ENCODE data around the gene DAZAP2.
"Not testable (repeated sequence)": the region's sequence is repeated elsewhere in the genome, so short reads cannot be mapped to it uniquely, and the experiment has no call there.

The DAZAP2 gene

DNA sequence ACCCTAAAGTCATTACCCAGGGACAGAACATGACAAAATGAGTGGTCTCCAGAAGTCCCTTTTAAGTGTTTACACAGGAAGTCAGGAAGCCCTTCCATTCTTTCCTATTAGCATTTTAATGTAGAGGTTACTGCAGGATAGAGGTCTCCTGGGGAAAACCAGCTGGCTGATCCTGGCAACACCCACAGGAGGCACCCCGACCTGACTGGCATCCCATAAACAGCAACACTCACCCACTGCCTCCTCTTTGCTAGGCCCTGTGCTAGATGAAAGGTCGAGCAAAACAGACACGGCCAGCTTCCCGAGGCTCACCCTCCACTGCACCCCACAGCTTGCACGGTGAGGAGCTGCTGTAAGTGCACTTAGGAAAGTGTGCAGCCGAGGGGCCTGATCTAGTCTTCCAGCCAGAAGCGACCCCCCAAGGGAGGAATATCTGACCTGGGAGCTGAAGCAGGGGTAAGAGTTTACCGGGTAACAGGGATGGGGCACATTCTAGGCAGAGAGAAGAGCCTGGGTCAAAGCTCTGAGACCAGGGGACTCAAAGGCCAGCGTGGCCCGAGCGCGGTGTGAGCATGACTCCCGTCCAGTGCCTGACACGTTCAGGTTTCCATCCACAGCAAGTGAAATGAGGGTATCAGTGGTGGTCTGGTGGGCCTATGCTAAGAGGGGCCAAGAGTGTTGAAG is 9.0 kb downstream of the DAZAP2 start:
- DNase-seq, result no peak

DNA sequence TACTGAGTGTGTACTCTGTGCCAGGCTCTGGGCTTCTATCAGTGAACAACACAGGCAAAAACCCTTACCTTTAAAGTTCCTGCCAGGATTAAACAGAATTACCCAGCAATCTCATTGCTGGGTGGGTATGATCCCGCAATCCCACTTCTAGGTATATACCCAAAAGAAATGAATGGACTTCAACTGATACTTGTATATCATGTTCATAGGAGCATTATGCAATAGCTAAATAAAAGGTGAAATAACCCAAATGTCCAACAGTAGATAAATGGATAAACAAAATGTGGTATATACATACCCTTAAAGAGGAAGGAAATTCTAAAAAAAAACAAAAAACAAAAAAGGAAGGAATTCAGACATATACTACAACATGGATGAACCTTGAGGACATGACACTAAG is 14.7 kb downstream of the DAZAP2 start:
- DNase-seq, result no peak

DNA sequence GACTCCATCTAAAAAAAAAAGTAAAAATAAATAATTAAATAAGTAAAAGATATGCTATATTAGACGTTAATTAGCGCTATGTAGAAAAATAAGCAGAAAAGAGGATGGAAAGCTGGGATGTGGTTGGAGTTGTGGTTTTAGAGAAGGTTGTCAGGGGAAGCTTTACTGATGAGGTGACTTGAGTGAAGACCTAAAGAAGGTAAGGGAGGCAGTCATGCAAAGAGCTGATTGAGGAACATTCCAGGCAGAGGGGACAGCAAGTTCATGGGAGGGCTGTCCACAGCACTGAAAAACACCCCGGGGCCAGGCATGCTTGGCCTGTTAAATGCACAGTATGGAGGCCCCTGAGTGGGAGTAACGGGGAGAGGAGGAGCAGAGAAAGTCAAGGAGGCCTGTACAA is 15.9 kb downstream of the DAZAP2 start:
- no peak for DNase-seq

- DNase-seq, result not testable (repeated sequence)
Measured at GRCh38 chr12:51259600-51259999, 21.0 kb downstream of the DAZAP2 start.

DNA sequence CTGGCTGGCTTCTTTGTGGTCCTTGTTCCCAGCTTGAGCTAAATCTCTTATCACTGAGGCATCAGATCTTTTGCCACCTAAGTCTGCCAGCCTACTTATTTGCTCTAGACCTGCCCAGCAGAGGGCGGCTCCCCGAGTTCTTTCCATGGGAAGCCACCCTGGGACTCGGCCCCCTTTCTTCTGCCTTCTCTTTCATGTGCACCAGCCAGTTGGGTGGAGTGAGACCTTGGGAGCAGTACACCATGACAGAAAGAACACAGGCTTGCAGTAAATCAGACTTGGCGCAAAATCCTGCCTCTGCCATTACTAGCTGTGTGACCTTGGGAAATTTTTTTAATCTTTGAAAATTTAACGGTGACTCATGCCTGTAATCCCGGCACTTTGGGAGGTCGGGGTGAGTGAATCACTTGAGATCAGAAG is 24.1 kb downstream of the DAZAP2 start:
- no peak for DNase-seq

DNA sequence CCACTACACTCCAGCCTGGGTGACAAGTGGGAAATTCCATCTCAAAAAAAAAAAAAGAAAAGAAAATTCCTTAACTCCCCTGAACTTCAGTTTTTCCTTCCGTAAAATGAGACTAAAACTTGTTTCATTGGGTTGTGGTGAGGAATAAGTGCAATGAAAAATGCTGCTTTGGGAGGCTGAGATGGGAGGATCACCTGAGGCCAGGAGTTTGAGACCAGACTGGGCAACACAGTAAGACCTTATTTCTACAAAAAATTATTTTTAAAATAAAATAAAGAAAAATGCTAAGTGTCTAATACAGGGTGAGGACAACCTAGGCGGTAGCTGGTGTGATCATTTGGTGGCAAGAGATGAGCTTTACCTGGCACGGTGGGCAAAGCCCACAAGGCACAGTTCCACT is 24.7 kb downstream of the DAZAP2 start:
- DNase-seq, result no peak

DNA sequence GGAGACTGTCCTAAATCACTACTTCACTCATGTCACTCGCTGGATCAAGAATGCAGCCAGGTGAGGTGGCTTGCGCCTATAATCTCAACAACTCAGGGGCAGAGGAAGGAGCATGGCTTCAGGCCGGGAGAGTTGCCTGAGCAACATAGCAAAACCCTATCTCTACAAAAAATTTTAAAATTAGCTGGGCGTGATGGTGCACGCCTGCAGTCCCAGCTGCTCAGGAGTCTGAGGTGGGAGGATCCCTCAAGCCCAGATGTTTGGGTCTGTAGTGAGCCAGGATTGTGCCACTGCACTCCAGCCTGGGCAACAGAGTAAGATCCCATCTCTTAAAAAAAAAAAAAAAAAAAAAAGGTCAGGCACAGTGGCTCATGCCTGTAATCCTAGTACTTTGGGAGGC is 25.7 kb downstream of the DAZAP2 start:
- DNase-seq, result no peak

GRCh38 chr12:51265024-51265423 is 26.4 kb downstream of the DAZAP2 start:
- no peak for DNase-seq

- no peak for DNase-seq
Measured at GRCh38 chr12:51269174-51270066, 30.8 kb downstream of the DAZAP2 start.

DNA sequence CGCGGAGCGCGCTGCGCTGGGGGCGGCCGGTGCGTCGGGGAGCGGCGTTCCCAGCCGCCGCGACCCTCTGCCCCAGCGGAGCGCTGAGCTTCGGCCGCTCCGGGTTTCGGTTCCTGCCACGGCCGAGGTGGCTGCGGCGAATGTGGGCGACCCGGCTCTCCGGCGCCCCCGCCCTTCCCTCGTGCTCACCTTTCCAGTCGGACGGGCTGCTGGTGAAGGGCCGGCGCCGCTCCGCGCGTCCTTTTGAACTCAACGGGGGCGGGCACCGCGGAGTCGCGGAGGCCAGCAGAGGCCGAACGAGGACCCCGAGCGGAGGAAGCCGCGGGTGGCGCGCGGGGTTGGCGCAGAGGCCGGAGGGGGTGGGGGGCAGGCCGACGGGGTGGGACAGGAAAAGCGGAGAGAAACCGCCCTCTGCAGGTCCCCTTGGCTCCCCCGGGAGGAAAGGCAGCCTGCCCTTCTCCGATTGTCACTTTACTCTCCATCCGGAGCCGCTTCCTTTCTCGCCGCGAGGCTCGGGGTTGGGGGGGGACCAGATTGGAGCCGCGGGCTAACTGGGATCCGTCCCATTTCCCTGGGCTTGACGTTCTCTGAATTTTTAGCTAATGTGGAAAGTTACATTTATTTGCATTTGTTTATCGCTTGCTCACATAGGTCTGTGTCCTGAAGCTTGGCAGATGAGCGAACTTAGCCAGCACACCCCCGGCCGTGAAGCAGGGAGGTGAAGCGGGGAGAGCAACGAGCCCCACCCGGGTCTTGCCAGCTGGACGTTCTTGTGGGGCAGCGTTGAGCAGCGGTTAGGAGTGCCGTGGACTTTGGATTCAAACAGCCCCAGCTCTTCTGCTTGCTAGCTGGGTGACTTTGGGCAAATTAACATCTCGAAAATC is 31.7 kb downstream of the DAZAP2 start, which contains the start of gene SMAGP:
TSS of gene SMAGP (minus strand) at position 349 of the 884 bp plus-strand sequence. CDS start 1,137 bp downstream, outside the sequence.
- no peak for DNase-seq

DNA sequence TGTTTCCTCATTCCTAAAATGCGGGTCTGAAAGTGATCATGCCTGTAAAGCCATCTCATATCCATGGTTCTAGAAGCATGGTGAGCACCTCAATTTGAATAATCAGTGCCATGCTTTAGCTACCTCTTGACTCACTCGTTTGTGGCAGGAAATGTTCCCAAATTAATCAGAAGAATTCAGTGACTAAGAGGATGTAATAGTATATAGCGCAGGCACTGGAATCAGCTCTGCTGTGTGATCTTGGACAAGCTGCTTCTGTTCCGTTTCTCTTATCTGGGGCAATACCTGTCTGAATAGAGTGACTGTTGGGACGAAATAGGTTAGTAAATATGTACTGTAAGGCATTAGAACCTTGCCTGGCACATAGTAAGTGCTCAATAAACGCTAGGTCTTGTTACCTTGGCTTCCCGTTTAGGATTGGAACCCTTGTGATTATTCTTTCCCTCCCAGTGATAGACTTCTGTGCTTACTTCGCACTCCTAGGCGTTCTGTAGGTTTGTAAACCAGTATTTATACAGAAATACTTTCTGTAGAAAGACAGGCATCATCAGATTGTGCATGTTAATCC is 32.4 kb downstream of the DAZAP2 start:
- DNase-seq, result no peak

DNA sequence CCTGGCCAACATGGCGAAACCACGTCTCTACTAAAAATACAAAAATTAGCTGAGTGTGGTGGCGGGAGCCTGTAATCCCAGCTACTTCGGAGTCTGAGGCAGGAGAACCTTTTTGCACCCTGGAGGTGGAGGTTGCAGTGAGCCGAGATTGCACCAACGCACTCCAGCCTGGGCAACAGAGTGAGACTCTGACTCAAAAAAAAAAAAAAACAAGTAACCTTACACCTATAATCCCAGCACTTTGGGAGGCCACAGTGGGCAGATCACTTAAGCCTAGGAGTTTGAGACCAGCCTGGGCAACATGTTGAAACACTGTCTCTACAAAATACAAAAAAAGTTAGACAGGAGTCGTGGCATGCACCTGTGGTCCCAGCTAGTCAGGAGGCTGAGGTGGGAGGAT is 34.2 kb downstream of the DAZAP2 start:
- DNase-seq, result not testable (repeated sequence)

DNA sequence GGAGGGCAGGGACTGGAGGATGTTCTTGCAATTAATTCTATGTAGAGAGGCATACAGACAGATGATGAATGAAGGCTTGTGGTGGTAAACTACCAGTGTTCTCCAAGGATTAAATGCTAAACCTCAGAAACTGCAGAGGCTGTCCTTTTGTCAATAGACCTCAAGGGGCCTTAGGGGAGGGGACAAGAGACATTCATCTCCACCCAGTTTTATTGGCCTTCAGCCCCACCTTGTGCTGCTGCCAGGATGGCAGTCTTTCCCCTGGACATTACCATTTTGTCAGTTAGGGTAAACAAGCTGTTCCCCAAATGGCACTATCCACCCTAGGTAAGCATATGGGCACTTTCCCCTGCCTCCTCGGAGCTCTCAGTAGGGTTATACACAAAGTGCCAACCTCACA is 36.5 kb downstream of the DAZAP2 start:
- no peak for DNase-seq

DNA sequence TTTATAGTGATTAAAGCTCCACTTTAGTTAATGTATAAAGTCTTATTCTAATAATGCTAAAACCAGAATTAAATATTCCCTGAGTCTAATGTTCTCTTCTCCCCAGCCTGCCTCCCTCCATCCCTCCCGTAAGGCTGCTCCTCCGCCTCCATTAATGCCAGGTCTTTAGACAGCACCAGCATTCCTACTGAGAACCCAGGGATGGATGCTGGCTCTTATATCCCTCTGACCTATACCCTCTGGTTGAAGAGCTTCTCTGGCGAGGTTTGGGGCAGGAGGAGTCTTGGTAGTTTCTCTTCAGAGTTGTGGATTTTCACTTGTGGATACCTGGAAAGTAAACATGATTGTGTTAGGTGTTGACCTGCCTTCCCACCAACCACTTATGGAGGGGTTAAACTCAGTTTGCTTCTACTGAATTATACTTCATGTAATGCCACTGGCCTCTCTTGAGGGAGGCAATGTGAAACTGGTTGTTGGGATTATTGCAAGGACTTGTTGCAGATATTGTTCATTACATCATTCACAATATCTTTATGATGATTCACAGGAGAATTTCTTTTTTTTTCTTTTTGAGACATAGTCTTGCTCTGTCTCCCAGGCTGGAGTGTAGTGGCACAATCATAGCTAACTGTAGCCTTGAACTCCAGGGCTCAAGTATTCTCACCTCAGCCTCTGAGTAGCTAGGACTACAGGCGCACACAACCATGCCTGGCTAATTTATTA is 42.7 kb downstream of the DAZAP2 start:
- DNase-seq, result no peak

DNA sequence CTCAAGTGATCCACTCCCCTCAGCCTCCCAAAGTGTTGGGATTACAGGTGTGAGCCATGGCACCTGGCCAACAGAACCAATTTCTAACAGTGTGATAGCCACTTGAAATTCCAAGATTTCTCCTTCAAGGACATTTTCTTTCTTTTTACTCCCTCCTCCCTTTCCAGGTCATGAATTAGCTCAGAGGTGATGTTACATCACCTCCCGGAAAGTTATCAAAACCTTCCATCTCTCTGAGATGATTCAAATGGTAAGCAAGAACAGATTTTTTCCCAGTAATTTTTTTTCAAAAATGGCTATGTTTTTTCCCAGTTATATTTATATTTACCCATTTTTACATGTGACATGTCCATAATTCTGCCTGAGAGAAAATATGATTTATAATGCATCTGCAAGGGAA is 47.2 kb downstream of the DAZAP2 start:
- DNase-seq, result no peak

GRCh38 chr12:51291603-51292513 is 53.2 kb downstream of the DAZAP2 start:
- DNase-seq, result not testable (repeated sequence)
